Measurements from ENCODE around the gene PLEKHH2.
"Not testable (repeated sequence)": the region's sequence is repeated elsewhere in the genome, so short reads cannot be mapped to it uniquely, and the experiment has no call there.

PLEKHH2 gene

GRCh38 chr2:43636621-43637020 lies 439 bp upstream of the PLEKHH2 start:
- DNase-seq (ENCODE audit: low spot score), result no peak

GRCh38 chr2:43642363-43642762 lies 5.3 kb downstream of the PLEKHH2 start:
- DNase-seq (ENCODE audit: low spot score), result no peak

- no peak for DNase-seq (ENCODE audit: low spot score)
Observed at GRCh38 chr2:43643680-43644079, 6.6 kb downstream of the PLEKHH2 start.

DNA sequence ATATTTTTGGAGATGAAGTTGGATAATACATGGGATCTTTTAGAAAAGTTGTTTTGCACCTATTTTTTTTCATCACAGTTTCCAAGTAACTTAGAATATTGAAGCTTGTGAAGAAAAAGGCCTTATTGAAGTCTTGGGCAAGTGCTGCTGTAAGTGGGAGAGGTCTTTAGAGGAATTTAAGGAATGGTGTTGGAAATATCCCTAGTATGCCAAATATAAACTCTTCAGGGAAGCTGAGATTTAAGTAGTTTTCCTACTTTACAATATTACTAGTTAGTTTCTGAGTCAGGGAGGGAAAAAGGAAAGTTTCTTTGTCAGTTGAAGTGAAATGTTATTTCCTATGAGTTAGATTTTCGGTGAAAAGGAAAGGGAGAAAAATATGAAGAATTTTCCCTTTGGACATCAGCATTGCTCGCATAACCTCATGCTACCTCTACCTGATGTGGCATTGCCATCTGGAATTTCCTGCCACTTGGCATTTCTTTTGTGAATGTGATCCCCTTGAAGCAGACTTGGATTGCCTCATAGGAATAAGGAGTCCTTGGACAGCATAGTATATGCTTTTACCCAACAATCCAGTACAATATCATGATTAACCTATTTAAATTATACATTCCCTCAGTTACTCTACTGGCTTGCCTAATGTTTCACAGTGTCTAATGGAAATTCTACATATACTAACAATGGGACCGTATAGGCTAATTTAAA lies 12.1 kb downstream of the PLEKHH2 start:
- no peak for DNase-seq (ENCODE audit: low spot score)

DNA sequence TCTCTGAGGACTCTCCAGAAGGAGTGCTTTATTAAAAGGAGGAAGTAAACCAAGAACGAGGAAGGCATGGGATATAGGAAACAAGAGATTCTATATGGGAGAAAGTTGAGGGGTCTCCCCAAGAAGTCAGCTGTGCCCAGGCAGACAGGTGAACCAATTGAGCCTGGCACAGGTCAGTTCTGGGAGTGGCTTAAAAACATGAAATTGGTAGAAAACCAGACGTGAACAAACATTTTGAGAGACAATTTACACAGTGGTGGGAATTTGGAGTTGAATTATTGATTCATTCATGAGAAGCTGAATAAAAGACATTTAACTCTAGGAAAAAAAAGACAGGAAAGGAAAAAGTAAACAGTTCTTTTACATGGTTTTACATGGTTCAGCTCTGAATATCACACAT lies 16.4 kb downstream of the PLEKHH2 start:
- DNase-seq (ENCODE audit: low spot score), result no peak

DNA sequence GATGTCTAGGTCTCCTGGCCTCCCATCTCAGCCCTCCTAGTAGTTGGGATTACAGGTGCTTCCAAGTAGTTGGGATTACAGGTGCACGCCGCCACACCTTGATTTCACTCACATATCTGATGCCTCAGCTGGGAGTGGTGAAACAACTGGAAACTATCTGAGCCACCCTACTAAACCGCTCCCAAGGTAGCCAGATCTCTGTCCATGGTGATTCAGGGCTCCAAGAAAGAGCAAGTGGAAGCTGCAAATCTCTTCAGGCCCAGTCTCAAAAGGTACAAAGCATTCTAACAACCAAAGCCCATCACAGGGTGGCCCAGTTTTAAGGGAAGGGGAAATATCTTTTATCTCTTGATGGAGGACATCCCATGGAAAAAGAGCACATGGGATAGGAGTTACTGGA lies 20.2 kb downstream of the PLEKHH2 start:
- no peak for DNase-seq (ENCODE audit: low spot score)

GRCh38 chr2:43675646-43676321 lies 38.7 kb downstream of the PLEKHH2 start:
- no peak for DNase-seq (ENCODE audit: low spot score)

DNA sequence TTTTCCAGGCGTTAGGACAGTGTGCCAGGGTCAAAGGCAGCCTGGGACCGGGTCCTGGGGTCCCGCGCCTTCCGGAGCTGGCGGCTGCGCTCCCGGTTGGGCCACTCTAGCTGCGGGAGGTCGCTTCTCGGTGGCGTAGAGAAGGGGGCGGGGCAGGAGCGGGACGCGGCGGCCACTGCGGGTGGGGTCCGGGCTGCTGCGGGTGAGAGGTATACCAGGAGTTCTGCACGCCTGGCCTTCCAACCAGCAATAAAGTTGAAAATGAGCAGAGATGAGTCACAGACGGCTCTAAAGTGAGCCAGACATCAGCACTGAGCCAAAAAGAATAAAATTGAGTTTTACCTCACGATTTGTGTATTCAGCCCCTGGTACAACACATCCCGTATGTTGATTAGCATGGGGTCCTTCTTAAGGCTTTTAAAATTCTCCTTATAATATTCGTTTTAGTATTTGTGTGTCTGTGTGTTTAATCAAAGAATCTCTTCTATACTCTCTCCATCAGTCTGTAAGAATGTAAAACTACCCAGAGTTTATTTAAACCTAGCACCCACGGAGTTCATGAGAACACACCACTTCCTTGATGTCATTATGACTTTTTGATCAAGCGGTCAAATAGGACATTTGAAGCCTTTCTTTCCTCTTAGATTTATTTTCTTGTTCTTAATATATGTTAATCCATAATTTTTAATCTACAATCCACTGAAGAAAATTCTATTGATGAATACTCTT lies 39.4 kb downstream of the PLEKHH2 start, which contains the start of gene C1GALT1C1L:
Gene C1GALT1C1L (minus strand): TSS at position 108 of the 729 bp plus-strand sequence. CDS start 107 bp downstream, at position 1.
- DNase-seq (ENCODE audit: low spot score), result no peak

GRCh38 chr2:43677783-43678182 lies 40.7 kb downstream of the PLEKHH2 start:
- not testable (repeated sequence) for DNase-seq (ENCODE audit: low spot score)

DNA sequence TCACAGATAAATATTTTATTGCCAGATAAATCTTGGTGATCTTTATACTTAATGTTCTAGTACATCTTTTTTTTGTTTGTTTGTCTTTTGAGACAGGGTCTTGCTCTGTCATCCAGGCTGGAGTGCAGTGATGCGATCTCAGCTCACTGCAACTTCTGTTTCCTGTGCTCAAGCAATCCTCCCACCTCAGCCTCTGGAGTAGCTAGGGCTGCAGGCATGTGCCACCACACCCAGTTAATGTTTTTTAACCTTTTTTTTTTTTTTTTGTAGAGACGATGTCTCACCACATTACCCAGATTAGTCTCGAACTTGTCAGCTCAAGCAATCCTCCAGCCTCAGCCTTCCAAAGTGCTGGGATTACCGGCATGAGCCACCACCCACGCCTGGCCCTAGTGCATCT lies 48.3 kb downstream of the PLEKHH2 start:
- DNase-seq (ENCODE audit: low spot score), result no peak

DNA sequence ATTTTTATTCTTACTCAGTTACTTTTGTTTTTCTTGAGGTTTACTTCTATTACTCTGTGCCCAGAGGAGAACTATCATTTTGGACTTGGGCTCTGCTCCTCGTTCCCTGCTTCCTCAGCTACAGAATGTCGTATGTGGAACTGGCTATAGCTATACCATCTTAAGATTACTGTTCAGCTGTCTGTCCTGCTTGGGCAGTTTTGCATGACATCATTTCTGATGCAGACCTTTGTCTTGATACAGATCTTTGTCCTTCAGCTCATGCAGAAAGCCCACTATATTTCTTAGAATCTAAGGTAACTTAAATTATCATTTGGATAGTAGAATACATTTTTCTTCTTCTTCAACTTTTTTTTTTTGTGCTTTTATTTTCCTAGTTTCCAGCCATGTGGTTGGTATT lies 52.9 kb downstream of the PLEKHH2 start:
- DNase-seq (ENCODE audit: low spot score), result no peak

- no peak for DNase-seq (ENCODE audit: low spot score)
Observed at GRCh38 chr2:43692428-43692994, 55.5 kb downstream of the PLEKHH2 start.

GRCh38 chr2:43698140-43698539 lies 61.1 kb downstream of the PLEKHH2 start:
- DNase-seq (ENCODE audit: low spot score), result not testable (repeated sequence)

GRCh38 chr2:43699761-43700160 lies 62.7 kb downstream of the PLEKHH2 start:
- DNase-seq (ENCODE audit: low spot score), result no peak

GRCh38 chr2:43701111-43701510 lies 64.1 kb downstream of the PLEKHH2 start:
- no peak for DNase-seq (ENCODE audit: low spot score)

DNA sequence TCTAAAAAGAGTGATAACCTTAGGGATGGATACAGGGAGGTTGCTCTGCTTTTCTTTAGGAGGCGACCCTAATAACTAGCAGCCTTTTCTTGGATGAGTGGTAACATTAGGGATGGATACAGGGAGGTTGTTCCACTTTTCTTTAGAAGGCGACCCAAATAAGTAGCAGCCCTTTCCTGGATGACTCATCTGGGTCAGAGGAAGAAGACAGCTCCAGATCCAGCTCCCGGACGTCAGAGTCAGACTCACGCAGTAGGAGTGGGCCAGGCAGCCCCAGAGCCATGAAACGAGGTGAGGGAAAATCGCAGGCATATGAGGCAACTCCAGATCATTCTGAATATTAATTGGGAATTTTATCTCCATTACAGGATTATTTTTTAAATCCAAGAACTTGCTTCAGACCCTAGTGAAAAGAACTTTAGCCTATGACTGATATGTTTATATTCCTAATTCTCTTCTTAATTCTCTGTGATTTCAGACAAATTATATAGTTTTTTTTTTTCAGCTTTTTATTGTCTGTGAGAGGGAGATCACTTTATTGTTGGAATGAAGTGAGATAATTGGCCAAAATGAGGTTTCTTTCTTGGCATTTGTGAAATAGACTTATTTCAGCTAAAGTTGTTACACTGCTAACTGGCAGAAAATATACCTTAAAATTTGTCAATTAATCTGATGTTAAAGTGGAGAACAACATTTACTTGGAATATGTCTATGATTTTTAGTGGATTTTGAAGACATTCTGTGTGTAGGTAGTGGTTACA lies 70.4 kb downstream of the PLEKHH2 start:
- DNase-seq (ENCODE audit: low spot score), result peak; percentile 6

DNA sequence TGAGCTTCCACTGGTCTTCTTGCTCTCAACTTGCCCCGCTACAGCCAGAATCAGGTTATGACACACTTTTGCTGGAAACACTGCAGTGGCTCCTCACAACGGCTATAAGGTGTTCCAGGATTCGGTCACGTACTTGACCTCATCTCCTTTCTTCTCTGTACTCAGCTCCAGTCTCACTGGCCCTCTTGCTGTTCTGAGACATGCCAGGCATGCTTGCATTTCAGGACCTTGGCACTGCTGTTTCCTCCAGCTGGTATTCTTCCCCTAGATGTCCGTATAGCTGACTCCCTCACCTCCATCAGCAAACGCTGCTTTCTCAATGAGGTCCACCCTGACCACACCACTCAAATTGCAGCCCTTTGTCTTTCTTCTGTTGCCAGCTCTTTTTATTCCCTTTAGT lies 71.1 kb downstream of the PLEKHH2 start:
- no peak for DNase-seq (ENCODE audit: low spot score)

DNA sequence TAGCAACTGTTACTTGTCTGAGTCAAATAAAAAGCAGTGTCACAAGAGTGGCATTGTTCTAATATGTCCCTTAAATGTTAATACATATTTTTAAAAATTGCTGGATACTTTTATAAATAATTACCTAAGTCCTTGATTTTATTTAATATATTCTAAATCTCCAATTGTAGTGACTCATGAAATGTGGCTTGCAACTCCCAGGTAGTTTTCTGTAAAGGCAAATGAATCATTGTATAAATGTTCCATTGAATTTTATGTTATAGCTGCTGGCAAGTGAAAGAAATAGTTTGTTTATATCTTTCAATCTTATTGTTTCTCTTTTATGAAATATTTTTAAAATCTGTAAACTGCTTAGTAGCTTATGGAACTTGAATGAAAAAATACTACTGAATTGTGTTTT lies 71.8 kb downstream of the PLEKHH2 start:
- DNase-seq (ENCODE audit: low spot score), result no peak

GRCh38 chr2:43710866-43711265 lies 73.8 kb downstream of the PLEKHH2 start:
- no peak for DNase-seq (ENCODE audit: low spot score)

GRCh38 chr2:43714164-43714563 lies 77.1 kb downstream of the PLEKHH2 start:
- DNase-seq (ENCODE audit: low spot score), result no peak

GRCh38 chr2:43715300-43716098 lies 78.4 kb downstream of the PLEKHH2 start:
- no peak for DNase-seq (ENCODE audit: low spot score)

All from cerebellar cortex (tissue), 1 donor.